Measurements from ENCODE around the gene ALDH1A1.

The ALDH1A1 gene

GRCh38 chr9:72914750-72915149, 38.1 kb downstream of the ALDH1A1 start:
- DNase-seq, result no peak

GRCh38 chr9:72913382-72914009, 39.4 kb downstream of the ALDH1A1 start:
- DNase-seq, result no peak

- no peak for DNase-seq
Measured at GRCh38 chr9:72912476-72913381, 40.1 kb downstream of the ALDH1A1 start.

GRCh38 chr9:72911816-72912215, 41.0 kb downstream of the ALDH1A1 start:
- no peak for DNase-seq

GRCh38 chr9:72911247-72911775, 41.5 kb downstream of the ALDH1A1 start:
- DNase-seq, result no peak

GRCh38 chr9:72909428-72909827, 43.4 kb downstream of the ALDH1A1 start:
- DNase-seq, result no peak

GRCh38 chr9:72907421-72907820, 45.4 kb downstream of the ALDH1A1 start:
- no peak for DNase-seq

GRCh38 chr9:72906810-72907209, 46.0 kb downstream of the ALDH1A1 start:
- no peak for DNase-seq

GRCh38 chr9:72905514-72906480, 47.1 kb downstream of the ALDH1A1 start:
- no peak for DNase-seq

- DNase-seq, result no peak
Measured at GRCh38 chr9:72904267-72905093, 48.4 kb downstream of the ALDH1A1 start.

GRCh38 chr9:72903103-72903502, 49.8 kb downstream of the ALDH1A1 start:
- DNase-seq, result no peak

GRCh38 chr9:72902268-72902667, 50.6 kb downstream of the ALDH1A1 start:
- DNase-seq, result no peak

GRCh38 chr9:72899734-72900477, 52.9 kb downstream of the ALDH1A1 start:
- DNase-seq, result no peak

GRCh38 chr9:72898784-72899733, 53.8 kb downstream of the ALDH1A1 start:
- DNase-seq, result no peak

- no peak for DNase-seq
Measured at GRCh38 chr9:72898360-72898759, 54.5 kb downstream of the ALDH1A1 start.

- no peak for DNase-seq
Measured at GRCh38 chr9:72897069-72897649, 55.7 kb downstream of the ALDH1A1 start.

GRCh38 chr9:72896439-72896838, 56.4 kb downstream of the ALDH1A1 start:
- DNase-seq, result no peak

- DNase-seq, result no peak
Measured at GRCh38 chr9:72895122-72895521, 57.7 kb downstream of the ALDH1A1 start.

- DNase-seq, result no peak
Measured at GRCh38 chr9:72894342-72894741, 58.5 kb downstream of the ALDH1A1 start.

- no peak for DNase-seq
Measured at GRCh38 chr9:72893437-72893836, 59.4 kb downstream of the ALDH1A1 start.

Data from NCI-H1930 (cell line).